GM12878 (cell line): ENCODE measurements around the gene RRAD. TPM values are rescaled to one million over a fixed set of nuclear protein-coding genes. Genes with fewer than 3 reads are reported as not detected.
A peak's percentile ranks its signal among the peaks of the same experiment; 100 is the strongest.

ENCODE experiments used
- CEBPZ ChIP-seq: fragments of 150-350 bp; IDR thresholded peaks from 2 replicates; pipeline ENCODE4 v1.6.1; 2016; ENCODE audit warnings: low read depth, low read length
- CUX1 ChIP-seq: IDR thresholded peaks from 2 replicates; pipeline ENCODE4 v1.6.1; 2012; ENCODE audit warnings: improper control_type of control experiment, low read depth, low read length; ENCODE audit not compliant: insufficient replicate concordance
- E2F8 ChIP-seq: fragments of 450-650 bp; IDR thresholded peaks from 2 replicates; pipeline ENCODE4 v1.6.1; 2018; ENCODE audit warnings: mild to moderate bottlenecking, low read depth, moderate library complexity; ENCODE audit not compliant: partially characterized antibody
- ELK1 ChIP-seq: IDR thresholded peaks from 2 replicates; pipeline ENCODE4 v1.6.1; 2012; ENCODE audit warnings: low read depth, low read length, improper control_type of control experiment
- GATAD2B ChIP-seq: fragments of 450-650 bp; conservative IDR thresholded peaks from 2 replicates; pipeline ENCODE4 v1.6.1; 2017; ENCODE audit warnings: low read depth, mild to moderate bottlenecking, moderate library complexity
- HDAC6 ChIP-seq: fragments of 200-600 bp; sonication (generic); IDR thresholded peaks from one replicate; pipeline ENCODE4 v1.8.0; 2017; ENCODE audit warnings: antibody characterized with exemption; ENCODE audit not compliant: unreplicated experiment
- NFXL1 ChIP-seq: fragments of 450-650 bp; IDR thresholded peaks from 2 replicates; pipeline ENCODE4 v1.6.1; 2017; ENCODE audit warnings: antibody characterized with exemption, mild to moderate bottlenecking, borderline replicate concordance
- NFYB ChIP-seq: IDR thresholded peaks from 2 replicates; pipeline ENCODE4 v1.6.1; 2011; ENCODE audit warnings: low read depth, mild to moderate bottlenecking, low read length, improper control_type of control experiment, moderate library complexity; ENCODE audit not compliant: insufficient read depth
- NKRF ChIP-seq: fragments of 450-650 bp; conservative IDR thresholded peaks from 2 replicates; pipeline ENCODE4 v1.6.1; 2017; ENCODE audit warnings: mild to moderate bottlenecking, moderate library complexity
- PAX5 ChIP-seq: IDR thresholded peaks from 2 replicates; pipeline ENCODE4 v1.6.1; 2011; ENCODE audit warnings: low read depth, low read length, borderline replicate concordance
- RCOR1 ChIP-seq: conservative IDR thresholded peaks from 2 replicates; pipeline ENCODE4 v1.6.1; 2012; ENCODE audit warnings: low read depth, low read length, improper control_type of control experiment
- RELA ChIP-seq: fragments of 450-650 bp; IDR thresholded peaks from 2 replicates; pipeline ENCODE4 v1.8.0; 2014; ENCODE audit warnings: borderline replicate concordance; ENCODE audit not compliant: partially characterized antibody
- USF1 ChIP-seq: IDR thresholded peaks from 2 replicates; pipeline ENCODE4 v1.6.1; 2011; ENCODE audit warnings: borderline replicate concordance, low read depth, mild to moderate bottlenecking, moderate library complexity, mixed read lengths, low read length; ENCODE audit not compliant: insufficient read depth; ENCODE audit errors: extremely low read length
- polyA plus RNA-seq, 11 experiments: library from polyadenylated mRNA; depleted of rRNA in 4 of 11; unstranded in 6 of 11; stranded (reverse) in 5 of 11; fragments of >200 nt; fragmentation: Nextera tagmentation in 4 of 11; fragmentation: Illumina TruSeq in 1 of 11; extraction: Ambion mirVana in 4 of 11; extraction: Trizol in 1 of 11; gene quantifications; 1 replicate in 1 of 11; 2 replicates in 10 of 11; pipeline versions ENCODE4 v1.2.1 to v1.2.3, GENCODE V29; 2011 to 2016; ENCODE audit warnings: inconsistent platforms in 2 of 11, missing spikeins in 2 of 11, low read depth in 1 of 11
- total RNA-seq, 4 experiments: library from RNA; depleted of rRNA in 3 of 4; stranded (reverse); fragments of >200 nt in 3 of 4; fragmentation: Illumina TruSeq in 1 of 4; extraction: Trizol in 1 of 4; gene quantifications; 2 replicates each; pipeline versions ENCODE4 v1.2.1 to v1.2.3, GENCODE V29; 2013 to 2021

Gene RRAD
- total and polyA plus RNA-seq, 10 of the 15 experiments (the other 5 are each of a cell fraction or from before 2014, with no cell fraction given) = 0.11 to 8.5 (median 2.8) TPM

- no peak for TF ChIP-seq CUX1
- no peak for TF ChIP-seq NFXL1
- no peak for TF ChIP-seq NFYB
- no peak for TF ChIP-seq GATAD2B
- TF ChIP-seq RELA = no peak
- peak; percentile 19; the same call in 1 of the 2 replicates for TF ChIP-seq PAX5
- no peak for TF ChIP-seq E2F8
- TF ChIP-seq RCOR1 = no peak
- no peak for TF ChIP-seq HDAC6
- no peak for TF ChIP-seq USF1
- TF ChIP-seq NKRF = no peak
- TF ChIP-seq CEBPZ = no peak
- TF ChIP-seq ELK1 = no peak
Observed at GRCh38 chr16:66926961-66927436, 1.7 kb upstream of the RRAD start (continued).
